ENCODE measurements around the gene SOS2. TPM values are rescaled to one million over a fixed set of nuclear protein-coding genes. Genes with fewer than 3 reads are reported as not detected.

Gene SOS2
- total RNA-seq, 1 experiment from 2014 or later, result 84.1 TPM

GRCh38 chr14:50110323-50111037, 120.9 kb downstream of the SOS2 start:
- Histone ChIP-seq H3K27ac (ENCODE audit: low read length) (no peak overlapping the region), H3K4me2 (ENCODE audit: low read depth, low read length, poor library complexity, severe bottlenecking) (no peak overlapping the region), H3K9ac (ENCODE audit: low read length) (no peak overlapping the region), H3K79me2 (ENCODE audit: low read length) (peaks cover 32% of the 10 kb centered on the region), H4K20me1 (ENCODE audit: insufficient read depth, low read depth, low read length) (no peaks in the 10 kb centered on the region), H3K9me3 (ENCODE audit: low read length) (no peaks in the 10 kb centered on the region), H3K4me1 (ENCODE audit: low read length) (peaks cover 20% of the 10 kb centered on the region), H3K36me3 (ENCODE audit: insufficient read depth, low read length) (peaks cover 62% of the 10 kb centered on the region), H2AFZ (ENCODE audit: low read length) (no peak overlapping the region), H3K4me3 (ENCODE audit: low read length) (no peak overlapping the region), H3K27me3 (ENCODE audit: low read length) (no peaks in the 10 kb centered on the region), H3K9me2 (replicated peaks; ENCODE audit: insufficient read depth, low read length) (no peaks in the 10 kb centered on the region)
- DNase-seq, result no peak

GRCh38 chr14:50109342-50109741, 122.0 kb downstream of the SOS2 start:
- Histone ChIP-seq H3K4me2 (ENCODE audit: low read depth, low read length, poor library complexity, severe bottlenecking) (no peak overlapping the region), H3K4me3 (ENCODE audit: low read length) (no peak overlapping the region), H3K9me3 (ENCODE audit: low read length) (no peaks in the 10 kb centered on the region), H3K9me2 (replicated peaks; ENCODE audit: insufficient read depth, low read length) (no peaks in the 10 kb centered on the region), H3K79me2 (ENCODE audit: low read length) (peaks cover 21% of the 10 kb centered on the region), H3K27me3 (ENCODE audit: low read length) (no peaks in the 10 kb centered on the region), H3K4me1 (ENCODE audit: low read length) (peaks cover 18% of the 10 kb centered on the region), H4K20me1 (ENCODE audit: insufficient read depth, low read depth, low read length) (no peaks in the 10 kb centered on the region), H2AFZ (ENCODE audit: low read length) (no peak overlapping the region), H3K27ac (ENCODE audit: low read length) (no peak overlapping the region), H3K9ac (ENCODE audit: low read length) (no peak overlapping the region), H3K36me3 (ENCODE audit: insufficient read depth, low read length) (peaks cover 55% of the 10 kb centered on the region)
- no peak for DNase-seq

- Histone ChIP-seq H3K9me3 (ENCODE audit: low read length) (no peaks in the 10 kb centered on the region), H3K9ac (ENCODE audit: low read length) (no peak overlapping the region), H3K4me1 (ENCODE audit: low read length) (peaks cover 12% of the 10 kb centered on the region), H3K4me2 (ENCODE audit: low read depth, low read length, poor library complexity, severe bottlenecking) (no peak overlapping the region), H3K79me2 (ENCODE audit: low read length) (peaks cover 8% of the 10 kb centered on the region), H3K4me3 (ENCODE audit: low read length) (no peak overlapping the region), H2AFZ (ENCODE audit: low read length) (no peak overlapping the region), H3K36me3 (ENCODE audit: insufficient read depth, low read length) (peaks cover 49% of the 10 kb centered on the region), H3K27me3 (ENCODE audit: low read length) (no peaks in the 10 kb centered on the region), H4K20me1 (ENCODE audit: insufficient read depth, low read depth, low read length) (no peaks in the 10 kb centered on the region), H3K27ac (ENCODE audit: low read length) (no peak overlapping the region), H3K9me2 (replicated peaks; ENCODE audit: insufficient read depth, low read length) (no peaks in the 10 kb centered on the region)
- DNase-seq, result no peak
Observed at GRCh38 chr14:50107850-50108249, 123.5 kb downstream of the SOS2 start.

- no peak for DNase-seq
- Histone ChIP-seq H3K4me1 (ENCODE audit: low read length) (peaks cover 12% of the 10 kb centered on the region), H3K4me3 (ENCODE audit: low read length) (no peak overlapping the region), H3K27me3 (ENCODE audit: low read length) (no peaks in the 10 kb centered on the region), H3K9ac (ENCODE audit: low read length) (no peak overlapping the region), H3K36me3 (ENCODE audit: insufficient read depth, low read length) (peaks cover 40% of the 10 kb centered on the region), H3K79me2 (ENCODE audit: low read length) (peaks cover 7% of the 10 kb centered on the region), H3K27ac (ENCODE audit: low read length) (no peak overlapping the region), H2AFZ (ENCODE audit: low read length) (no peak overlapping the region), H3K9me3 (ENCODE audit: low read length) (no peaks in the 10 kb centered on the region), H3K4me2 (ENCODE audit: low read depth, low read length, poor library complexity, severe bottlenecking) (no peak overlapping the region), H4K20me1 (ENCODE audit: insufficient read depth, low read depth, low read length) (no peaks in the 10 kb centered on the region), H3K9me2 (replicated peaks; ENCODE audit: insufficient read depth, low read length) (no peaks in the 10 kb centered on the region)
Observed at GRCh38 chr14:50106178-50106577, 125.2 kb downstream of the SOS2 start.

GRCh38 chr14:50103558-50103957, 127.8 kb downstream of the SOS2 start:
- Histone ChIP-seq H3K9me2 (replicated peaks; ENCODE audit: insufficient read depth, low read length) (no peaks in the 10 kb centered on the region), H3K27ac (ENCODE audit: low read length) (no peak overlapping the region), H3K27me3 (ENCODE audit: low read length) (no peaks in the 10 kb centered on the region), H3K9ac (ENCODE audit: low read length) (no peak overlapping the region), H3K36me3 (ENCODE audit: insufficient read depth, low read length) (peaks cover 16% of the 10 kb centered on the region; the same call in 1 of the 2 replicates), H3K9me3 (ENCODE audit: low read length) (no peaks in the 10 kb centered on the region), H3K4me3 (ENCODE audit: low read length) (no peak overlapping the region), H4K20me1 (ENCODE audit: insufficient read depth, low read depth, low read length) (no peaks in the 10 kb centered on the region), H3K4me2 (ENCODE audit: low read depth, low read length, poor library complexity, severe bottlenecking) (no peak overlapping the region), H3K79me2 (ENCODE audit: low read length) (peaks cover 2% of the 10 kb centered on the region; the same call in 1 of the 2 replicates), H2AFZ (ENCODE audit: low read length) (no peak overlapping the region), H3K4me1 (ENCODE audit: low read length) (peaks cover 10% of the 10 kb centered on the region)
- no peak for DNase-seq

DNA sequence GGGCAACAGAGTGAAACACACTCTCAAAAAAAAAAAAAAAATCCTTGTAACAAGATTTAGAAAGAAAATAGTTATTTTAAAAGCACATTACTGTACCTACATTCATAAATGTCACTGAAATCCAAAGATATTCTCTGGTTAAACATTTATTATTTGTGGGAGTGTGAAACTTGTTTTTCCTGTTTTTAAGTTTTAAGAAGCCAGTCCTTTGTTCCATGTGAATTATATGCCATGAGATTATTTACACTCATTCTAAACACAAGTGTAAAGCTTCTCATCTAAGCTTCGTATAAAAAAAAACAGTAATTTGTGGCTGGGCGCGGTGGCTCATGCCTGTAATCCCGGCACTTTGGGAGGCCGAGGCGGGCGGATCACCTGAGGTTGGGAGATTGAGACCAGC, 130.0 kb downstream of the SOS2 start:
- no peak overlapping the region for H2AFZ ChIP-seq (ENCODE audit: low read length)
- H3K27ac ChIP-seq (ENCODE audit: low read length), result no peak overlapping the region
- no peaks in the 10 kb centered on the region for H4K20me1 ChIP-seq (ENCODE audit: insufficient read depth, low read depth, low read length)
- peaks cover 13% of the 10 kb centered on the region; the same call in 1 of the 2 replicates for H3K36me3 ChIP-seq (ENCODE audit: insufficient read depth, low read length)
- H3K4me1 ChIP-seq (ENCODE audit: low read length), result peaks cover 10% of the 10 kb centered on the region
- DNase-seq, result no peak
- no peaks in the 10 kb centered on the region for H3K27me3 ChIP-seq (ENCODE audit: low read length)
- H3K4me3 ChIP-seq (ENCODE audit: low read length), result no peak overlapping the region
- H3K9ac ChIP-seq (ENCODE audit: low read length), result no peak overlapping the region
- peaks cover 2% of the 10 kb centered on the region; the same call in 1 of the 2 replicates for H3K79me2 ChIP-seq (ENCODE audit: low read length)
- no peaks in the 10 kb centered on the region for H3K9me3 ChIP-seq (ENCODE audit: low read length)
- H3K4me2 ChIP-seq (ENCODE audit: low read depth, low read length, poor library complexity, severe bottlenecking), result no peak overlapping the region
- H3K9me2 ChIP-seq (replicated peaks; ENCODE audit: insufficient read depth, low read length), result no peaks in the 10 kb centered on the region

- H4K20me1 ChIP-seq (ENCODE audit: insufficient read depth, low read depth, low read length), result no peaks in the 10 kb centered on the region
- H2AFZ ChIP-seq (ENCODE audit: low read length), result no peak overlapping the region
- H3K4me2 ChIP-seq (ENCODE audit: low read depth, low read length, poor library complexity, severe bottlenecking), result no peak overlapping the region
- no peak overlapping the region for H3K27ac ChIP-seq (ENCODE audit: low read length)
- peaks cover 2% of the 10 kb centered on the region; the same call in 1 of the 2 replicates for H3K79me2 ChIP-seq (ENCODE audit: low read length)
- no peak for DNase-seq
- H3K4me1 ChIP-seq (ENCODE audit: low read length), result peaks cover 10% of the 10 kb centered on the region
- H3K9me2 ChIP-seq (replicated peaks; ENCODE audit: insufficient read depth, low read length), result no peaks in the 10 kb centered on the region
- H3K4me3 ChIP-seq (ENCODE audit: low read length), result no peak overlapping the region
- H3K36me3 ChIP-seq (ENCODE audit: insufficient read depth, low read length), result peaks cover 13% of the 10 kb centered on the region; the same call in 1 of the 2 replicates
- no peak overlapping the region for H3K9ac ChIP-seq (ENCODE audit: low read length)
- H3K9me3 ChIP-seq (ENCODE audit: low read length), result no peaks in the 10 kb centered on the region
- H3K27me3 ChIP-seq (ENCODE audit: low read length), result no peaks in the 10 kb centered on the region
Observed at GRCh38 chr14:50100805-50101204, 130.6 kb downstream of the SOS2 start.

GRCh38 chr14:50099335-50099734, 132.0 kb downstream of the SOS2 start:
- no peak overlapping the region for H3K9ac ChIP-seq (ENCODE audit: low read length)
- peaks cover 11% of the 10 kb centered on the region; the same call in 1 of the 2 replicates for H3K36me3 ChIP-seq (ENCODE audit: insufficient read depth, low read length)
- H3K4me2 ChIP-seq (ENCODE audit: low read depth, low read length, poor library complexity, severe bottlenecking), result no peak overlapping the region
- no peaks in the 10 kb centered on the region for H3K27me3 ChIP-seq (ENCODE audit: low read length)
- peaks cover under 1% of the 10 kb centered on the region for H3K4me1 ChIP-seq (ENCODE audit: low read length)
- no peak overlapping the region for H3K27ac ChIP-seq (ENCODE audit: low read length)
- peaks cover 2% of the 10 kb centered on the region; the same call in 1 of the 2 replicates for H3K79me2 ChIP-seq (ENCODE audit: low read length)
- no peak for DNase-seq
- no peak overlapping the region for H3K4me3 ChIP-seq (ENCODE audit: low read length)
- H4K20me1 ChIP-seq (ENCODE audit: insufficient read depth, low read depth, low read length), result no peaks in the 10 kb centered on the region
- H2AFZ ChIP-seq (ENCODE audit: low read length), result no peak overlapping the region
- H3K9me2 ChIP-seq (replicated peaks; ENCODE audit: insufficient read depth, low read length), result no peaks in the 10 kb centered on the region
- H3K9me3 ChIP-seq (ENCODE audit: low read length), result no peaks in the 10 kb centered on the region
